ENCODE results near the gene EXOC1.
A peak's percentile ranks its signal among the peaks of the same experiment; 100 is the strongest.

EXOC1 gene

DNA sequence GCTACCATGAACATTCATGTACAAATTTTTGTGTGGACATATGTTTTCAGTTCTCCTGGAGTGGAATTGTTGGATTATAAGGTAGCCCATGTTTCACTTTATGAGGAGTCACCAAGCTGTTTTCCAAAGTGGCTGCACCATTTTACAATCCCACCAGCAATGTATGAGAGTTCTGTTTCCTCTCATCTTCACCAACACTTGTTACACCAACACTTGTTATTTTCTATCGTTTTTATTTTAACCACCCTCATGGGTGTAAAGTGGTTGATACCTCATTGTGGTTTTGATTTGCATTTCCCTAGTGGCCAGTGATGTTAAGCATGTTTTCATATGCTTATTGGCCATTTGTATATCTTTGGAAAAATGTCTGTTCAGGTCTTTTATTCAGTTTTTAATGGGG is 4.1 kb downstream of the EXOC1 start:
- DNase-seq (ENCODE audit: low read depth): no peak

DNA sequence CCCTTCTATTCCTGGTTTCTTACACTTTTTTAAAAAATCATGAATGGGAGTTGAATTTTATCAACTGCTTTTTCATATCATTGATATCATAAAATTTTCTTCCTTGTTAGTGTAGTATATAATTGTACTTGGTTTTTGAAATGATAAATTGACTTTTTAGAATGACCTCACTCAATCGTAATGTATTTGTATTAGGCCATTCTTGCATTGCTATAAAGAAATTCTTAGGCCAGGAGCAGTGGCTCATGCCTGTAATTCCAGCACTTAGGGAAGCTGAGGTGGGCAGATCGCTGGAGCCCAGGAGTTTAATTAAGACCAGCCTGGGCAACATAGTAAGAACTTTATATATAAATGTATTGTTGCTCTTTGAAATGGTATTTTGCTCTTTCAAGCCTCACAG is 6.3 kb downstream of the EXOC1 start:
- no peak for DNase-seq (ENCODE audit: low read depth)

DNA sequence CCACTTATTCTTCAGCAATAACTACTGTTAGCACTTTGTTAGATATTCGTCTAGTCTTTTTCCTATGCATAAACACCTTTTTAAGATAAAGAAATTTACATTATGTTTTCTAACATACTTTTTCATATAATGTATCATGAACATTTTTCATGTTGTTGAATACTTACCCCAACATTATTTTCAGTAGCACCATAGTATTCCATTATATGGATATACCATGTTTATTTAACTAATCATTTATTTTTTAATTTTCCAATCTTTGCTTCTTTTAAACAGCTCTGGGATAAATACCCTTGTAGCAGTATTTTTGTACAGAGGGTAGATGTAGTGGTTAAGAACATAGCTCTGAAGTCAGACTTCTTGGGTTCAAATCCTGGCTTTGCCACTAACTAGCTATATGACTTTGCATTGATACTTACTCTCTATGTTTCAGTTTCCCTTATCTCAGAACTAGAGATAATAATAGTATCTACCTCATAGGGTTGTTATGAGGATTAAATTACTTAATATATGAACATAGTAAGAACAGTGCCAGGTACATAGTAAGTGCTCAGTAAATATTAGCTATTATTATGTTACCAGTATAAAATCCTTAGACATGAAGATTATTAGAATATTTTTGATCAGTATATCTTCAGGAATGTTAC is 11.3 kb downstream of the EXOC1 start:
- DNase-seq (ENCODE audit: low read depth): no peak

DNA sequence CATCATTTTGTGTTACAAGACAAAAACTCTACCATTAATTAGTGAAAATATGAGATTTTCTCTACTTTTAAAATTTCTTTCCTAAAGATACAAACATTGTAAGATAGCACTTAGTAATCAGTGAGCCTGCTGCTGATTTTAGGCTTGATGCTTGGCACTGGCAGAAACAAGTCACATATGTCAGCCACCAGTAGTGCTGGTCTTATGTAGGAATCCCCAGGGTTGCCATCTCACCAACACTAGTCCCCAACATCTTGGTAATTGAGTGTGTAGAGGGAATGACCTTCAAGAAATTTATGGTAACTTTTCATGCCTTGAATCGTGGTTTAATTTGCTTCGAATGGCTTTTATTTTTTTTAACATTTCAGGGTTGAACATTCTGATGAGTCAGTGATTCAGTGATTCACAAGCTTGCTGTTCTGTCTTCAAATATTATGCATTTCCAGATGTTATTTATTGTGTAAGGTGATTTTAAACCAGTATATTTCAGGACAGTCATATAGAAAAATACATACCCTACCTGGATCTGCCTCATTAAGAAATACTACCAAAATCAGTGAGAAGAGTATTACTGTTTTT is 11.9 kb downstream of the EXOC1 start:
- DNase-seq (ENCODE audit: low read depth): no peak

DNA sequence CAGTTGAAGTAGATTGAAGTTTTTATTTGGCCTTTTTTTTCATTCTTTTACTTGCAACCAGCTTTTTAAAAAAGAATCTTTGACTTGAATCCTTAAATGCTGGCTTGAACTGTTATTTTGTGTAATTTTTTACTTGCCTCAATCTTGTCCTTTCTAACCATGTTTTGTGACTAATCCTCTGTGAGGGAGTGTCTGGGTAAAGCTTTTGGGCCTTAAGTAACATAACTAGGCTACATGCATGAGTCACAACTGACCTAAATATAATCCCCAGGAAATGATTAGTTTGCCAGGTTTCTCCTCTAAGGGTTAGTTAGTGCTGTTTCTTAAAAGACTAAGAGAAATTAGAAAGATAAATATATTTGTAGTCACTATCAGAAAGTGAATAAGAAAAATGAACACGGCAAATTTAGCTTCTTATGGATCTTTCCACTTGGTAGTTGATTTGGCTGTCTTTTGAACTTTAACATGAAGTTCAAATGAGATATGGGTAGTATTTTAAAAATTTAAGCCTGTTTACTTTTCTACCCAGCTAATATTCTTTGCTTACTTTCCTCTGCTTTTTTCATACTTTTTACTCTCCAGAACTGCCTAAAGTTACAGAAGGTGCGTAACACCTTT is 13.0 kb downstream of the EXOC1 start:
- no peak for DNase-seq (ENCODE audit: low read depth)

DNA sequence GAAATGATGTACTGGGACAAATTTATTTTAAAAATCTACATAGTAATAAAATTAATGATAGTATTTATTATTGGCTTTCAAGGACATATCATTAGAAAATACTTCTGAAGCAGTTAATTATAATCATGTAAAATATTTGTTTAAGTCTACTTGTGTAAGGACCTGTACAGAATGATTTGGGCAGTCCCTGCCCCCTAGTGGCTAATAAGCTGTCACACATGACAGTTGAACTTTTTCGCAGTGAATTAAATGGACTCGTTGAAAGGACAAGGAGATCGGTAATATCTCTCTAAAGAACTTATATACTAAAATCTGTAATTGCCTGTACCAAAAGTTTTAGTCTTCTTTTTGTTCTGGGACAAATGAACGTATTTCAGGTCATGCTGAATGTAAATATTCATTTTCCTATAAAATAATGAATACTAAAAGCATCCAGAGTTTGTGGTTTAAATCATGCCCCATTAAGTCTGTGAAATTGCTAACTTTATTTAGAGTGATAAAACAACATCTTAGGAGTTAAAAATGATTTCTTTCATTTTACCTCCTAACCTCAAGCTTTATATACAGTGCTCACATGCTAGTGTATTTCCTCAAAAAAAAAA is 13.6 kb downstream of the EXOC1 start:
- DNase-seq (ENCODE audit: low read depth): peak; percentile 7

DNA sequence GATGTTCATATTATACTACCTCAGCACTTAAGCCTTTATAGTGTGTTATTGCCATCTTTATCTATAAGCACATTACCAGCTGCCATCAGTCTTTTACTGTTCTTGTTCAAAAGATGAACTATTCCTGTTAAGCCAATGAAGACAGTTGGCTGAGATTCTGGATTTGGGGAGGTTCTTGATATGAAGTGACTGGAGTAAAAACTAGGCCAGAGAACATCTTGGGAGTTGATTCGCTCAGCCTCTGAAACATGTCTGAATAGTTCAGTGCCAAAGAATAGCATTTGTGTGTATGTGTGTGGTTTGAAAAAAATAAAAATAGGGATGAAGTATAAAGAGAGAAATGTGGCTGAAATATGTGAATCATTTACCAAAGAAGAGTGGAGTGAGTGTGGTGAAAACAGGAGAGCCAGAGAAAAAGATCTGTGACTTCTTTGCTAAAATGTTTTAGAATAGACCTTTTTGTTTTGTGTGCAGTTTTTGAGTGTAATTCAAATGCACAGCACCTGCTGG is 15.2 kb downstream of the EXOC1 start:
- DNase-seq (ENCODE audit: low read depth): no peak

DNA sequence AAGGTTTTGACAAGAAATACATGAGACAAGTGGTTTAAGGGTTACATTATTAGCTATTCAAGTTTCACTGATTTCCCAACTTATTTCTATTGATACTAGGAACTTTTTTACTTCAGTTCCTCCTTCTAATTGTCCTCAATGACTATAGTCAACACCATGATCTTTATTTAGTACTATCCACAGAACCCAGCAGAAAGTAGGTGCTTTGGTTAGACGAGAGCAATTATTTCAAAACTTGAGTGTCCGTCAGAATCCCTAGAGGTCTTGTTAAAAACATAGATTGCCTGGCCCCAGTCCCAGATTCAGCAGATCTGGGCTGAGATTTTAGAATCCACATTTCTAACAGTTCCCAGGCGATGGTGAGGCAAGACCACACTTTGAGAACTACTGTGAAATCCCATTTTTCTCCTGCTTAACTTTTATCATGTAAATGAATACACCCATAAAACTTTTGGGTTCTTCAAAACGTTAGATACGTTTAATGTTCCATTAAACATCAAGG is 17.9 kb downstream of the EXOC1 start:
- no peak for DNase-seq (ENCODE audit: low read depth)

DNA sequence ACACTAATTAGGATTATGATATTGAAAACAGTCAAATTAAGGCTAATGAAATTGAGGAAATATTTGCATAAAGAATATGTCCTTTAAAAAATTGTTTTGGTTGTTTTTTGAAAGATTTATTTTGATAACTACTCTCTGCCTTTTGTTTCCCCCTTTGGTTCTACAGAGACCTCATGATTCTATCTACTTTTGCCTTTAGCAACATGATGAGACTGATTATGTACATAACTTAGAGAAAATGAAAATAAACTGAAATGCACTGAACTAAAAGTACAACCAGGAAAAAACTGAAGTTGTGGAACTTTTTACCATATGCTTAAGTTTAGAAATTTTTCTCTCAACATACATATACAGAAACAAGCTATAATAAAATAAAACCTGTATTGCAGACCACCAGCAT is 21.4 kb downstream of the EXOC1 start:
- DNase-seq (ENCODE audit: low read depth): no peak

DNA sequence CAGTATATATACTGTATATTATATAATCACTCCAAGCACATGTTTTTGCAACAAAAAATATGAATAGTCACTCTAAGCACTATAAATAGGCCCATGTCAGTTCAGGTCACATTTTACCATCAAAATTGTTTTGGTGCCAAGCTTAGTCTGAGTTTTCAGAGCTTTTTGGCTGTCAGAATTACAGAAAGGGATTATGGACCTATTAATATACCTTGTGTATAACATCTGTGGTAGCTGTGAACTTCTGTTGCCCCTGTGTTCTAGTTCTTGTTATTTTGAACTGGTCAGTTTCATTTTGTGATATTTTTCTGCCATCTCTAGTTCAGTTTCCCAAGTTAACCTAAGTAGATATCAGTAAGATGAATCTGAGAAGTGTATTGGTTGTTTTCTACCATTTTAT is 22.9 kb downstream of the EXOC1 start:
- no peak for DNase-seq (ENCODE audit: low read depth)

DNA sequence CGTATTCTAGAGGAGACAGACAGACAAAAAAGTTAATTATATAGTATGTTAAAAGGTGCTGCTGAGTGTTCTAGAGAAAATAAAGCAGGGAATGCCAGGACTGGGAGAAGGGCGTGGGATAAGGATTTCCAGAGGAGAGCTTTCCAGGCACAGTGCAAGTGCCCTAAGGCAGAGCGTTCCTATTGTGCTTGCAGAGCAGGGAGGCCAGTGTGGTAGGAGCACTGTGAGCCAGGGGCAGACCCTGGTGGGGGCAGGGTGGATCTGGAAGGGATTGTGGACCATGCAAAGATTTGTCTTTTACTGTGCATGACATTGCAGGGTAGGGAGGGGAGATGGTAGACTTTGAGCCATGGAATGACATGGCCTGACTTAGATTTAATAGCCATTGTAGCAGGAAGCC is 25.8 kb downstream of the EXOC1 start:
- DNase-seq (ENCODE audit: low read depth): no peak

DNA sequence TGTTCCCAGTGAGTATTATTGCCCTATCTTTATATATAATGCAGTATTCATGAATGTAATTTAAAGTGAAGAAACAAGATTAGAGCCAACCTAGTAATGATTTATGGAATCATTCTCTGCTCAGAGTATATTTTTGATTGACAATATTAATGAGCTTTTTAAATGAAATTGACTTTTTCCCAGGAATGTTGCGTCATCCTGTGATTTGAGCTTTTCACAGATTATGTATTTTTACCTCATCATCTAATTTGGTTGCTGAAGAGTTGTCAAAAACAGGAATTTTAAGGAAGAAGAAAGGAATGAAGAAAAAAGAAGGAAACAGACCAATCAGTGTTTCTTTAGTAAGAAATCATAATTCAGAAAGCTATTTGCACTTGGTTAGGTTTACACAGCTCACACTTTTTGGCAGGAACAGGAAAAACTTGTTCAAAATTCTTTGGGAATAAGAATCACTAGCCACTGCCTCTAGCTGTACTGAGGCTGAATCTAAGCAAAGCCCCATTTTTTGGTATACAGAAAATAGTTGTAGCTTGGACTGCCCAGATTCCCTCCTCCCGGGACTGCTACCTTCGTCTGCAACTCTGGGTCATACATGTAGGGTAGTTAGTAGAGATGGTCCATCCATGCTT is 27.3 kb downstream of the EXOC1 start:
- no peak for DNase-seq (ENCODE audit: low read depth)

DNA sequence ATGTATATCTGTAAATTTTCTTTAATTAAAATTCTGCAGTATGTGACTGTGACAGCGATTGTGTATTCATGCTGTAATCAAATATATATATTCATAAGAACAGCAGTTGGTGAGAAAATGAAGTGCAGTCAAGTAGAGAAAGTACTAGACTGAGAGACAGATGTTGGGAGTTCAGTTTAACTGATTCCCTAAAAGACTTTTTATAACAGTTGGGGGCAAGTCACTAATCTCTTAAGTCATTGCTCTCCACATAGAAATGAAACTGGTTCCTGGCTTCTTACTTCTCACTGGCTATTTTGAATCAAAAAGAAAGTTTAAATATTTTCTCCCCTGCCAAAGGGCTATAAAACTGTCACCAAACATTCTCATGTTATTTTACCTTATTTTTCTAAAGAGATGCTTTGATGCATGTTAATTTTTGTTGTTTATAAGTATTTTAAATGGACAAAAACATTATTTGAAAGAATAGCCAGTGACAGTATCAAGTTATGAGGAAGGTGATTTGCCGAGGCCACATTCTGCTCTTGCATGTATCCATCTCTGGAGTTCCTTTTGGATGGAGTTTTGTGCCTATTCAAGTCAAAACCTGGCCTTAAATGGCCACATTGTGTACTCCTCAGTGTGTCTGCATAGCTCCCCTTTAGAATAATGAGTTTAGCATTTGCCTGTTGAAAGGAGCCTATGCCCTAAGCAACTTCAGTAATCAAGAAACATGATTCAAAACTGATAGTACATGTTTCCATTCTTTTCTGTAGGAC is 30.8 kb downstream of the EXOC1 start:
- DNase-seq (ENCODE audit: low read depth): no peak

DNA sequence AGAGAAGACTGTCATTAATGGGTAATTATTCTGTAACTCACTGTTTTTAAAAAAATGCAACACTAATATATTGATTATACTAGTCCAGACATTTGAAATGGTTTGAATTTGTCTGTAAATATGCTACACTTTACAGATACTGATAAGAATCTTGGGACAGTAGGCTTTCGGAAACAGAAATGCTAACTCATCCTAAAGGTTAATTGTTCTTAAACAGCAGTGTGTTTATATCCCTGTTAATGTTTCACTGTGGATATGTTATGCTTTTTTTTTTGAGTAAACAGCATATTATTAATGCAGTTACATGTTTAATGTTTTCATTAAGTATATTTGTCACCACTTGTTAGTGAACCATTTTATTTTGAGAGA is 31.4 kb downstream of the EXOC1 start:
- DNase-seq (ENCODE audit: low read depth): no peak

DNA sequence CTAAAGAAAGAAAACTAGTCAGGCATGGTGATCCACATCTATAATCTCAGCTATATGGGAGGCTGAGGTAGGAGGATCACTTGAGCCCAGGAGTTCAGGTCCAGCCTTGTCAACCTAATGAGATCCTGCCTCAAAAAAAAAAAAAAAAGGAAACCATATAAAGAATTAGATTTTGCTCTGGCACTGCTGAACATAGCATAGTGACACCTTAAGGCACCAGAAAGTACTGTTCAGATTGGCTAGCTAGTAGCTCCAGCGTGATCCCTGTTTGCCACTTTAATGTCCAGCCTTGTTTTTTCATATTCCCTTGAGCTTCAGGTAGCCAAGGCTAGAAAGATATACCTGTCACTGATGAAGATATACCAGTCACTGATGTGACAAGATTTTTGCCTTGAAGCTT is 34.1 kb downstream of the EXOC1 start:
- DNase-seq (ENCODE audit: low read depth): no peak

DNA sequence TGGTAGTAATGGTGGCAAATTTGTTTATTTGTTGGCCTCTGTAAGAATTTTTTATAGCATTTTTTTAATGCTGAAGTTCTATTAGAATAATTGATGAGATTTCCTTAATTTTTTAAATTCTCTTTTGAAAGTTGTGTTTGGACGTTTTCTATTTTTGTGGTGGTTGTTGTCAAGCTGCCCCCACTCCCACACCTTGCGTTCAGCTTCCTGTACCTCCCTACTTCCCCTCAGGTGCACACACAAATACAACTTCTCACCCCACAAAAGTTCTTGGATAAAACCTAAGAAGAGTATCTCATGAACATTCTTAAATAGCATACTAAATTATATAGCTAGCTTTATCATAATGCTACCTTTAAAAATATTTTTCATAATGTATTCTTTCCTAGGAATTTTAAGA is 38.7 kb downstream of the EXOC1 start:
- DNase-seq (ENCODE audit: low read depth): no peak

DNA sequence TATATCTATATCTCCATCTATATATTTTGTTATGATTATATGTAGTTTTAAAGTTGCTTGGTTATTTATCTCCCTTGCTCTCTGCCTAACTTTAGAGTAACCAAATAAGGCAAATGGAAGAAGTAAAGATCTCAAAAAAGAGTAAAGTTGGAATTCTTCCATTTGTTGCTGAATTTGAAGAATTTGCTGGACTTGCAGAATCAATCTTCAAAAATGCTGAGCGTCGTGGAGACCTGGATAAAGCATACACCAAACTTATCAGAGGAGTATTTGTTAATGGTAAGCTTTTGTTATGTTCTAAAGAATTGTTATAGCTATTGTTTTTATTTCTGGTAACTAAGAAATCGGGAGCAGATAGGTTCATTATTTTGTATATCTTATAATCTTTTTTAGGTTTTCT is 43.2 kb downstream of the EXOC1 start:
- DNase-seq (ENCODE audit: low read depth): no peak

DNA sequence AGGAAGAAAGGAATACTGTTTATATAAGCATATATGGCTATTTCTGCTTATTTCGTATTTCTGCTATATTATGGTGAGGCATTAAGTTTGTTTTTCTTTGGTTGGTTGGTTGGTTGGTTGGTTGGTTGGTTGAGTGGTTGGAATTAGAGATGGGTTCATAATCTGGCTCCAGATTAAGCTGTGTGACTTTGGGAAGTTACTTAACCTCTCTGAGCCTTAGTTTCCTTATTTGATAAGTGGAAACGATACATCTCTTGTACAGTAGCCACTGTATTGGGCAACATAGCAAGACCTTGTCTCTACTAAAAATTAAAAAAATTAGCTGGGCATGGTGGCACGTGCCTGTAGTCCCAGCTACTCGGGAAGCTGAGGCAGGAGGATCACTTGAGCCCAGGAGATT is 49.2 kb downstream of the EXOC1 start:
- DNase-seq (ENCODE audit: low read depth): no peak

DNA sequence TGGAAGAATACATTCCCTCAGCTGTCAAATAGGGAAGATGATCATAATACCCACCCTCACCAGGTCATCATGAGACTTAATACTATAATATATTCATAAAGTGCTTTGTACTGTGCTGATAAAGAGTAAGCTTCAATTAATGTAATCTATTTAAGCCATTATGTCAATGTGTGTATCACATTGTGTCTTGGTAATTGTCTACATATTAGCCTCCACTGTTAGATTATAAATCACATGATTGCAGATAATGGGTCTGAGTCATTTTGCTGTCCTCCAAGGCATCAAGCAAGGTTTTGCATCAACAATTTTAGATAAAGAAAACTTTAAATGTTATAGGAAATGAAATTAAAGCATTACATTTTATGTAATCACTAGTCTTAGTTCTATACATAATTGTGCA is 50.1 kb downstream of the EXOC1 start:
- no peak for DNase-seq (ENCODE audit: low read depth)

DNA sequence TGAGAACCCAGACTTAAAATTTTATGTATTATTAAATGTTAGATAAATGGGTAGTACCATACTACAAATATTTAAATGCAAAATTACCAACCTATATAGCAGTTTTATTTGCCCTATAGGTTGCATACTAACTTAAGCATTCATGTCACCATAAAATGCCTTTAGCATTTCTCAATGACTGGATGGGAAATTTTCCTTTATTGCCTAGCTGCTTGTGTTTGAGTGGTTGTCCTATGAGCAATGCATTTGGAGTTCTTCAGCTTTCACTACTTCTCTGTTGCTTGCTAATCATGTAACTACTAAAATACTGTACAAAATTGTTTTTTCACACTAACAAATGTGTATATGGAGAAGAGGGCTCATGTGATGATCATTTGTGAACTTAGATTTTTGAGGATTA is 51.1 kb downstream of the EXOC1 start:
- DNase-seq (ENCODE audit: low read depth): no peak

DNA sequence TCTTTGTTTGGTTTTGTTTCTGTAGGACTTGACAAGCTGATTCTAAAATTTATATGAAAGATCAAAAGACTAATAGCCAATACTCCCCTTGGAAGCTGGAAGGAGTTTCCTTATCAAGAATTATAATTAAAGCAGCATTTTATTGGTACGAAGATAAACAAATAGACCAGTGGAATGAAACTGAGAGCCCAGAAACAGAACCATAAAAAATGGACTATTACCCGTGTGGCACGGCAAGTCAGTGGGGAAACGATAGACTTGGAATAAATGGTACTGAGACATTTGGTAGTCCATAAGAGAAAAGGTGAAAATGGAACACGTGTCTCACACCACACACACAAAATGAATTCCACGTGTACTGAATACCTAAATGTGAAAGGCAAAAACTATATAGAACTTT is 52.9 kb downstream of the EXOC1 start:
- no peak for DNase-seq (ENCODE audit: low read depth)

DNA sequence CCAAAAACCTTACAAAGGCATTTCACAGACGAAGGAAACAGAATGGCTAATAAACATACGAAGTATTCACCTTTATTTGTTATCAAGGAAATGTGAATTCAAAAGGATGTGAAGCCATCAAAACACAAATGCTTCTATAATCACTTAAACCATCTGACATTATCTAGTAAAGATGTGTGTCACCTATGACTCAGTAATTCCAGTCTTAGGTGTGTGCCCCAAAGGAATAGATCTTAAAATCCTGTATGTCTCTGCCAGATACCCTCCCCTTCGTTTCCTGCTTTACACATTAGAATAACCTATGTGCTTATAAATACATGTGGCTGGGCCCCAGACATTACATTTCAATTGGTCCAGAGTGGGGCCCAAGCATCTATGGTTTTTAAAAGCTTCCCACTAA is 53.5 kb downstream of the EXOC1 start:
- peak; percentile 5 for DNase-seq (ENCODE audit: low read depth)
